Skeletal muscle cell (primary cell): ENCODE measurements around the gene BSX.
A peak's percentile ranks its signal among the peaks of the same experiment; 100 is the strongest.

Experiments
- DNase-seq: peaks from one replicate; pipeline ENCODE4 v3.0.0-alpha.2; 2010; ENCODE audit warnings: low read depth
- H3K4me3 ChIP-seq: 2 replicates; pipeline ENCODE4 v1.5.1; 2011; ENCODE audit warnings: low read depth, mild to moderate bottlenecking, control low read depth, low read length, moderate library complexity

The BSX gene

GRCh38 chr11:122981388-122982264 is at the start of gene BSX:
BSX (minus strand) TSS chr11:122981834; CDS start chr11:122981671, 163 bp downstream.
- no peak for DNase-seq
- H3K4me3 ChIP-seq = no peak within 1 kb of the TSS

- H3K4me3 ChIP-seq = no peak overlapping the region
- no peak for DNase-seq
Observed at GRCh38 chr11:123030517-123030916, 48.9 kb upstream of the BSX start.

GRCh38 chr11:123020968-123021367 is 39.3 kb upstream of the BSX start:
- no peak overlapping the region for H3K4me3 ChIP-seq
- DNase-seq = peak; percentile 12

GRCh38 chr11:123018702-123019101 is 37.1 kb upstream of the BSX start:
- H3K4me3 ChIP-seq = no peak overlapping the region
- DNase-seq = no peak

GRCh38 chr11:123011510-123011909 is 29.9 kb upstream of the BSX start:
- no peak overlapping the region for H3K4me3 ChIP-seq
- no peak for DNase-seq

GRCh38 chr11:123006860-123007542 is 25.4 kb upstream of the BSX start:
- H3K4me3 ChIP-seq = no peak overlapping the region
- no peak for DNase-seq

- H3K4me3 ChIP-seq = no peak overlapping the region
- no peak for DNase-seq
Observed at GRCh38 chr11:123000721-123001120, 19.1 kb upstream of the BSX start.

GRCh38 chr11:122998727-122999366 is 17.2 kb upstream of the BSX start:
- no peak overlapping the region for H3K4me3 ChIP-seq
- no peak for DNase-seq

GRCh38 chr11:122995526-122995925 is 13.9 kb upstream of the BSX start:
- DNase-seq = no peak
- no peak overlapping the region for H3K4me3 ChIP-seq

GRCh38 chr11:122984186-122985011 is 2.8 kb upstream of the BSX start:
- no peak for DNase-seq
- H3K4me3 ChIP-seq = peak overlapping the region; percentile 63

GRCh38 chr11:122983438-122984185 is 2.0 kb upstream of the BSX start:
- H3K4me3 ChIP-seq = peak overlapping the region; percentile 63
- DNase-seq = no peak

GRCh38 chr11:122979815-122980595 is 1.6 kb downstream of the BSX start:
- no peak for DNase-seq
- no peak overlapping the region for H3K4me3 ChIP-seq

GRCh38 chr11:122979103-122979814 is 2.4 kb downstream of the BSX start:
- no peak for DNase-seq
- no peak overlapping the region for H3K4me3 ChIP-seq

GRCh38 chr11:122978299-122978620 is 3.4 kb downstream of the BSX start:
- DNase-seq = no peak
- no peak overlapping the region for H3K4me3 ChIP-seq

- no peak for DNase-seq
- H3K4me3 ChIP-seq = no peak overlapping the region
Observed at GRCh38 chr11:122977470-122978298, 4.0 kb downstream of the BSX start.

- no peak overlapping the region for H3K4me3 ChIP-seq
- no peak for DNase-seq
Observed at GRCh38 chr11:122976734-122977469, 4.7 kb downstream of the BSX start.
